ENCODE data around the gene NRL. TPM values are rescaled to one million over a fixed set of nuclear protein-coding genes. Genes with fewer than 3 reads are reported as not detected.
A peak's percentile ranks its signal among the peaks of the same experiment; 100 is the strongest.

NRL gene
- total RNA-seq, 1 experiment from 2014 or later, result 2.5 TPM

- Histone ChIP-seq H3K27ac (ENCODE audit: insufficient read length, low read depth, low read length) (no peak overlapping the region), H2BK12ac (ENCODE audit: insufficient read length, low read depth, low read length) (no peak overlapping the region), H4K8ac (replicated peaks; ENCODE audit: insufficient read length, low read depth, low read length) (no peak overlapping the region), H3K79me1 (ENCODE audit: insufficient read depth, low read depth, low read length, poor library complexity, severe bottlenecking) (no peaks in the 10 kb centered on the region), H3K14ac (ENCODE audit: insufficient read depth, low read length) (no peak overlapping the region), H4K91ac (ENCODE audit: insufficient read length, low read depth, low read length) (no peak overlapping the region), H3K23ac (ENCODE audit: insufficient read length, low read depth, low read length) (no peak overlapping the region), H3K9me3 (ENCODE audit: control insufficient read depth, low read depth, low read length) (no peaks in the 10 kb centered on the region), H2BK120ac (ENCODE audit: low read depth, low read length, poor library complexity, severe bottlenecking) (no peak overlapping the region), H2BK20ac (ENCODE audit: low read depth, low read length, poor library complexity, severe bottlenecking) (no peak overlapping the region), H4K20me1 (ENCODE audit: control insufficient read depth, insufficient read depth, insufficient read length) (peaks cover 2% of the 10 kb centered on the region), H3T11ph (ENCODE audit: low read length) (no peak overlapping the region), H3K56ac (ENCODE audit: insufficient read length, low read depth, low read length) (no peak overlapping the region), H3K4ac (ENCODE audit: low read depth, low read length) (no peak overlapping the region), H2AK5ac (ENCODE audit: insufficient read length, low read length) (no peak overlapping the region), H3K18ac (ENCODE audit: insufficient read length, low read depth, low read length) (no peak overlapping the region), H4K5ac (ENCODE audit: insufficient read length, low read depth, low read length) (no peak overlapping the region), H3K23me2 (ENCODE audit: insufficient read length, low read depth, low read length, poor library complexity, severe bottlenecking) (peaks cover 8% of the 10 kb centered on the region), H3K79me2 (ENCODE audit: insufficient read depth, low read length) (no peaks in the 10 kb centered on the region), H3K9ac (ENCODE audit: extremely low read depth, insufficient read length, low read length) (no peak overlapping the region), H3K4me1 (ENCODE audit: insufficient read depth, low read length) (no peaks in the 10 kb centered on the region), H3K27me3 (ENCODE audit: insufficient read depth, low read length) (no peaks in the 10 kb centered on the region), H2AFZ (ENCODE audit: low read length) (no peak overlapping the region), H2BK15ac (ENCODE audit: low read depth, low read length) (no peak overlapping the region), H2BK5ac (ENCODE audit: insufficient read length, low read length) (no peak overlapping the region), H3K4me2 (ENCODE audit: insufficient read depth, insufficient read length, low read length) (no peak overlapping the region)
- Mint-ChIP-seq H3K4me3 (peak overlapping the region in 1 of 2 experiments; percentile 77; a peak in 2 of 5 replicates), H3K9me3 (no peaks in the 10 kb centered on the region; a peak in 1 of 5 replicates), H3K27me3 (ENCODE audit: low read depth) (peaks cover 5% of the 10 kb centered on the region), H3K27ac (no peak overlapping the region), H3K4me1 (peaks cover 16 to 23% of the 10 kb centered on the region in 2 experiments), H3K36me3 (ENCODE audit: insufficient read depth in 1 of 3, low read depth in 3 of 3) (peaks cover 0 to 6% (median 3%) of the 10 kb centered on the region in 3 experiments; a peak in 5 of 7 replicates)
- no peak for DNase-seq
- WGBS (ENCODE audit: extremely low coverage, insufficient read length, low lambda C conversion rate), result no CpG with 5 or more reads among the region's 10 CpGs
- no peak for TF ChIP-seq CTCF (conservative IDR thresholded peaks at IDR 0.05)
Measured at GRCh38 chr14:24053548-24054323, 61.0 kb downstream of the NRL start.

All from H9 (cell line).